ENCODE results near the gene QRICH2. TPM values are rescaled to one million over a fixed set of nuclear protein-coding genes. Genes with fewer than 3 reads are reported as not detected.
"Not testable (repeated sequence)": the region's sequence is repeated elsewhere in the genome, so short reads cannot be mapped to it uniquely, and the experiment has no call there.

Gene QRICH2
- total and polyA plus RNA-seq, 2 donors from 2014 or later: 2.0 to 2.5 TPM

DNA sequence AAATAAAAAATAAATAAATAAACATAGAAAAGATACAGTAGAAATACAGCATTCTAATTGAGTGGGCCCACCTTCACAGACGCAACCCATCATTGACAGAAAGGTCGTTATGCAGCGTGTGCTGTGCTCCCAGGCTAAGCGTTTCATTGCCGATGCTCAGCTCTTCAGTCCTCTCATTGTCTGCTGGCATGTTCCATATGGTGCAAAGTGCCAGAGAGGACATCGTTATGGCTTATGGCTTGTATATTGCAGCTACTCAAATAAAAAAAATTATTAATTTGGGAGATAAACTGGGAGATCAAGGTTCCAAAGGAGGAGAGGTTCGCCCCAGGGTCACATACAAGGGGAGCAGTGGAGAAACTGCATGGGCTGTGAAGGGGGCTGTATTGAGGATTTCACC is 54.2 kb downstream of the QRICH2 start:
- no peak overlapping the region for H3K27ac ChIP-seq (ENCODE audit: low read depth in 2 of 2, low read length in 2 of 2)
- intact Hi-C loops (cut with DNase I): no loop called here
- H3K9ac ChIP-seq (ENCODE audit: low read length in 3 of 3): no peak overlapping the region
- H3K4me1 ChIP-seq (ENCODE audit: control insufficient read depth in 2 of 3, insufficient read depth in 2 of 3, low read depth in 1 of 3, low read length in 3 of 3): peaks cover 10 to 23% (median 20%) of the 10 kb centered on the region in 3 donors
- DNase-seq: peak in 2 of 5 donors; percentile 18 to 33
- TF ChIP-seq, protein P1, sequence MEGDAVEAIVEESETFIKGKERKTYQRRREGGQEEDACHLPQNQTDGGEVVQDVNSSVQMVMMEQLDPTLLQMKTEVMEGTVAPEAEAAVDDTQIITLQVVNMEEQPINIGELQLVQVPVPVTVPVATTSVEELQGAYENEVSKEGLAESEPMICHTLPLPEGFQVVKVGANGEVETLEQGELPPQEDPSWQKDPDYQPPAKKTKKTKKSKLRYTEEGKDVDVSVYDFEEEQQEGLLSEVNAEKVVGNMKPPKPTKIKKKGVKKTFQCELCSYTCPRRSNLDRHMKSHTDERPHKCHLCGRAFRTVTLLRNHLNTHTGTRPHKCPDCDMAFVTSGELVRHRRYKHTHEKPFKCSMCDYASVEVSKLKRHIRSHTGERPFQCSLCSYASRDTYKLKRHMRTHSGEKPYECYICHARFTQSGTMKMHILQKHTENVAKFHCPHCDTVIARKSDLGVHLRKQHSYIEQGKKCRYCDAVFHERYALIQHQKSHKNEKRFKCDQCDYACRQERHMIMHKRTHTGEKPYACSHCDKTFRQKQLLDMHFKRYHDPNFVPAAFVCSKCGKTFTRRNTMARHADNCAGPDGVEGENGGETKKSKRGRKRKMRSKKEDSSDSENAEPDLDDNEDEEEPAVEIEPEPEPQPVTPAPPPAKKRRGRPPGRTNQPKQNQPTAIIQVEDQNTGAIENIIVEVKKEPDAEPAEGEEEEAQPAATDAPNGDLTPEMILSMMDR (IDR thresholded peaks at IDR 0.05; ENCODE audit: borderline replicate concordance, extremely low read depth, insufficient read depth): no peak
- H3K4me3 ChIP-seq (ENCODE audit: low read length in 3 of 3): no peak overlapping the region
- H3K27me3 ChIP-seq (ENCODE audit: control insufficient read depth, insufficient read depth, low read length): no peaks in the 10 kb centered on the region
- no peaks in the 10 kb centered on the region for H3K9me3 ChIP-seq (ENCODE audit: control insufficient read depth in 2 of 3, insufficient read depth in 1 of 3, low read length in 3 of 3)
- no peaks in the 10 kb centered on the region for H3K36me3 ChIP-seq (ENCODE audit: control insufficient read depth in 2 of 3, insufficient read depth in 3 of 3, low read length in 3 of 3)
- no peak for FAIRE-seq

DNA sequence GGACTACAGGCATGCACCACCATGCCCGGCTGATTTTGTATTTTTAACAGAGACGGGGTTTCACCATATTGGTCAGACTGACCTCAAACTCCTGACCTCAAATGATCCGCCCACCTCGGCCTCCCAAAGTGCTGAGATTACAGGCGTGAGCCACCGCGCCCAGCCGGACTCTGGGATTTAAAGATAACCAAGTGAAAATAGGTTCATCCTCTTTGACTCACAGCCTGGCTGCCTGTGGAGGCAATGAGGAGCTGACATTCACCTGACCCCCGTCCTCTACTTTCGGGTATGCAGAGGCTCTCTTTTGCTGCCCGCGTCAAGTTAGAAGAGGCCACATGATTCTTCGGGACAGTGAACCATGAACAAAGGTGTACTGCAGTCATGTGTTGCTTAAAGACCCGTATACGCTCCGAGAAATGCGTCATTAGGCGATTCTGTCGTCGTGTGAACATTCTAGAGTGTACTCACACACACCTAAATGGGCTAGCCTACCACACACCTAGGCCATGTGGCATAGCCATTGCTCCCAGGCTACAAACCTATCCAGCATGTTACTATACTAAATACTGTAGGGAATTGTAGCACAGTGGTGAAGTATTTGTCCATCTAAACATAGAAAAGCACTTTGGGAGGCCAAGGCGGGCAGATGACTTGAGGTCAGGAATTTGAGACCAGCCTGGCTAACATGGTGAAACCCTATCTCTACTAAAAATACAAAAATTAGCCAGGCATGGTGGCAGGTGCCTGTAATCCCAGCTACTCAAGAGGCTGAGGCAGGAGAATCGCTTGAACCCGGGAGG is 54.9 kb downstream of the QRICH2 start:
- Histone ChIP-seq H3K27ac (ENCODE audit: low read depth in 2 of 2, low read length in 2 of 2) (peak overlapping the region in 1 of 2 donors; percentile 85), H3K4me1 (ENCODE audit: control insufficient read depth in 2 of 3, insufficient read depth in 2 of 3, low read depth in 1 of 3, low read length in 3 of 3) (peaks cover 10 to 23% (median 20%) of the 10 kb centered on the region in 3 donors)
- H3K27me3 ChIP-seq (ENCODE audit: control insufficient read depth, insufficient read depth, low read length); FAIRE-seq; H3K9me3 ChIP-seq (ENCODE audit: control insufficient read depth in 2 of 3, insufficient read depth in 1 of 3, low read length in 3 of 3); intact Hi-C loops (cut with DNase I); H3K9ac ChIP-seq (ENCODE audit: low read length in 3 of 3); H3K4me3 ChIP-seq (ENCODE audit: low read length in 3 of 3); H3K36me3 ChIP-seq (ENCODE audit: control insufficient read depth in 2 of 3, insufficient read depth in 3 of 3, low read length in 3 of 3): not testable (repeated sequence)
- peak in 2 of 5 donors; percentile 57 to 60 for DNase-seq

DNA sequence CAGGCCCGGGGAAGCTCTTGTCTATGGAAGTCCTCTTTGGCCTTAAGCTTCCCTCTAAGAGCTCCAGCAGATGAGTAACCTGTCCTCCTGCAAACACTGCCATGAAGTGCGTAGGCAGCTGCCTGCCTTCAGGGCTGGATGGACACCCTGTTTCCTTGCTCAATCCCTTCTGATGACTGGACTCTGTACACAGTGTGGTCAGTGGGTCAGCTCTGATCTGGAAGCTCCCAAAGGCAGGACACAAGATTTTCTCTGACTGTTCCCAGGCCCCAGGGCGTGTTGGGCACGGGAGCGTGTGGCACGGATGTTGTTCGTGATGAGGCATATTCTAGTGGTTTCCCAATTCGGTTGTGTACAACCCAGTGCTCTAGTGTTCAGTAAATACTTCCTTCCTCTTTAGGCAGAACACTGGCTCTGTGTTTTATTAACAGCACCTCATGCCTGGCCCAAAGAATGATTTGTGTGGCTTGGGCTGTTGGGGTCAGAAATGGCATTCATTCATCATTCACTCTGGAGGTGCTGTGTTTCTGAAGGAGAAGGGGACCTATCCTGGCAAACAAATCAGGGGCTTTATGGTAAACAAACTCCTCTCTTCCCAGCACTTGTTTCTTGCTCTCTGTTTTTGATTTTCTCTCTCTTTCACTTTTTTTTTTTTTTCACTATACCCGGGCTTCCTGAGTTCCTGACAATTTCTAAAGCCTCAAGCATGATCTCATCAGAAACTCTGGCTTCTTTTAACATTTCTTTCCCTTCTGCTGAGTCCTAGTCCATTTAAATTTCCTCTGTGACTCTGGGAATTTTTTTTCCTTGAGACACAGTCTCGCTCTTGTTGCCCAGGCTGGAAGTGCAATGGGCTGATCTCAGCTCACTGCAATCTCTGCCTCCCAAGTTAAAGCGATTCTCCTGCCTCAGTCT is 55.8 kb downstream of the QRICH2 start:
- TF ChIP-seq, protein P1 (IDR thresholded peaks at IDR 0.05; ENCODE audit: borderline replicate concordance, extremely low read depth, insufficient read depth): no peak
- intact Hi-C loops (cut with DNase I): no loop called here
- H3K36me3 ChIP-seq (ENCODE audit: control insufficient read depth in 2 of 3, insufficient read depth in 3 of 3, low read length in 3 of 3): no peaks in the 10 kb centered on the region
- no peak overlapping the region for H3K9ac ChIP-seq (ENCODE audit: low read length in 3 of 3)
- DNase-seq (peak in 3 of 5 donors; percentile 58 to 91 (median 67)), FAIRE-seq (no peak)
- H3K4me1 ChIP-seq (ENCODE audit: control insufficient read depth in 2 of 3, insufficient read depth in 2 of 3, low read depth in 1 of 3, low read length in 3 of 3): peaks cover 10 to 23% (median 20%) of the 10 kb centered on the region in 3 donors
- no peaks in the 10 kb centered on the region for H3K27me3 ChIP-seq (ENCODE audit: control insufficient read depth, insufficient read depth, low read length)
- H3K4me3 ChIP-seq (ENCODE audit: low read length in 3 of 3): peak overlapping the region in 1 of 3 donors; percentile 34
- no peaks in the 10 kb centered on the region for H3K9me3 ChIP-seq (ENCODE audit: control insufficient read depth in 2 of 3, insufficient read depth in 1 of 3, low read length in 3 of 3)
- peak overlapping the region; percentile 54 to 85 for H3K27ac ChIP-seq (ENCODE audit: low read depth in 2 of 2, low read length in 2 of 2)
